ENCODE measurements around the gene ELF4. TPM values are rescaled to one million over a fixed set of nuclear protein-coding genes. Genes with fewer than 3 reads are reported as not detected.
A peak's percentile ranks its signal among the peaks of the same experiment; 100 is the strongest.

Gene ELF4
- total RNA-seq, 3 donors from 2014 or later (not counting 1 experiment from before 2014, with no cell fraction given), result 83.3 to 105 (median 98.7) TPM

DNA sequence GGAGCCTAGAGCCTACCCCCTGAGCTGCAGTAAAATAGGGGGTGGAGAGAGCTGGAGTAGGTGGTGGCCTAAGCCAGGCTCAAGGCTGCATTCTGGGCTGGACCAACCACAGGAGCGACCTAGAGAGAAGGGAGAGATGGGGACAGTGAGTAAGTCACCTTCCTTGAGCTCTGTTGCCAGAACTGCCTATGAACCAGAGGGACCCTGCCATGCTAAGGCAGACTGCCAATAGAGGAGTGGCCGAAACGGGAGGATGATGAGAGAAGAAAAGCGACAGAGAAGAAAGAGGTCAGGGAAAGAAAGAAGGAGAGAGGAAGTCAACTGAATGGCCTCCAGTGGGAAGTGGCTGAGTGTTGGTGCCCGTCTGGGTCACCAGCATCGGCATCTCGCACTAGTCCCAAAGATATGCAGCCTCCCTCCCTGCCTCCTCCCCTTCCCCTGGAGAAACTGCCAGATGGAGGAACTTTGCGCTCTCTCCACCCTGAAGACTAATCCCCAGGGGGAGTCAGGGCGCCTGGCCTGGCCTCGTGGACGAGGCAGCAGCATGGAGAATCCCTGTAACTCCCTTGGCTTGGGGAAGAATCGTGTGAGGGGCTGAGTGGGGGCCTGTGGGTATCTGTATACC lies 28.8 kb downstream of the ELF4 start:
- H3K4me1 Mint-ChIP-seq, result peaks cover 54 to 57% of the 10 kb centered on the region in 2 donors
- peak overlapping the region; percentile 71 for H3K4me3 Mint-ChIP-seq
- H3K27ac Mint-ChIP-seq, result peak overlapping the region; percentile 84 to 88
- H3K36me3 Mint-ChIP-seq, result no peaks in the 10 kb centered on the region
- peak overlapping the region; percentile 33 for H3K4me3 ChIP-seq (ENCODE audit: low read length)
- no peaks in the 10 kb centered on the region for H3K27me3 Mint-ChIP-seq (ENCODE audit: low read depth in 2 of 2)
- intact Hi-C loops (cut with micrococcal nuclease), result loop anchor here (1.0 to 5.0 kb wide), 2 partner anchors 39 to 91 kb away; partner anchors contain the start of gene RAB33A
- WGBS (ENCODE audit: insufficient coverage), result 57% methylated on average over 10 of the region's 12 CpGs
- H3K36me3 ChIP-seq (ENCODE audit: control insufficient read depth, insufficient read depth, low read length), result peaks cover 11% of the 10 kb centered on the region
- peak overlapping the region; percentile 89 for H3K27ac ChIP-seq (ENCODE audit: low read length)
- peaks cover 70% of the 10 kb centered on the region for H3K4me1 ChIP-seq (ENCODE audit: control insufficient read depth, insufficient read depth, low read length)
- H3K9me3 ChIP-seq (ENCODE audit: control insufficient read depth, insufficient read depth, low read length), result no peaks in the 10 kb centered on the region
- ATAC-seq (no peak), DNase-seq (no peak)
- H3K27me3 ChIP-seq (ENCODE audit: control insufficient read depth, insufficient read depth, low read length), result no peaks in the 10 kb centered on the region
- TF ChIP-seq, protein P1, sequence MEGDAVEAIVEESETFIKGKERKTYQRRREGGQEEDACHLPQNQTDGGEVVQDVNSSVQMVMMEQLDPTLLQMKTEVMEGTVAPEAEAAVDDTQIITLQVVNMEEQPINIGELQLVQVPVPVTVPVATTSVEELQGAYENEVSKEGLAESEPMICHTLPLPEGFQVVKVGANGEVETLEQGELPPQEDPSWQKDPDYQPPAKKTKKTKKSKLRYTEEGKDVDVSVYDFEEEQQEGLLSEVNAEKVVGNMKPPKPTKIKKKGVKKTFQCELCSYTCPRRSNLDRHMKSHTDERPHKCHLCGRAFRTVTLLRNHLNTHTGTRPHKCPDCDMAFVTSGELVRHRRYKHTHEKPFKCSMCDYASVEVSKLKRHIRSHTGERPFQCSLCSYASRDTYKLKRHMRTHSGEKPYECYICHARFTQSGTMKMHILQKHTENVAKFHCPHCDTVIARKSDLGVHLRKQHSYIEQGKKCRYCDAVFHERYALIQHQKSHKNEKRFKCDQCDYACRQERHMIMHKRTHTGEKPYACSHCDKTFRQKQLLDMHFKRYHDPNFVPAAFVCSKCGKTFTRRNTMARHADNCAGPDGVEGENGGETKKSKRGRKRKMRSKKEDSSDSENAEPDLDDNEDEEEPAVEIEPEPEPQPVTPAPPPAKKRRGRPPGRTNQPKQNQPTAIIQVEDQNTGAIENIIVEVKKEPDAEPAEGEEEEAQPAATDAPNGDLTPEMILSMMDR (IDR thresholded peaks at IDR 0.05), result no peak
- no peaks in the 10 kb centered on the region for H3K9me3 Mint-ChIP-seq

DNA sequence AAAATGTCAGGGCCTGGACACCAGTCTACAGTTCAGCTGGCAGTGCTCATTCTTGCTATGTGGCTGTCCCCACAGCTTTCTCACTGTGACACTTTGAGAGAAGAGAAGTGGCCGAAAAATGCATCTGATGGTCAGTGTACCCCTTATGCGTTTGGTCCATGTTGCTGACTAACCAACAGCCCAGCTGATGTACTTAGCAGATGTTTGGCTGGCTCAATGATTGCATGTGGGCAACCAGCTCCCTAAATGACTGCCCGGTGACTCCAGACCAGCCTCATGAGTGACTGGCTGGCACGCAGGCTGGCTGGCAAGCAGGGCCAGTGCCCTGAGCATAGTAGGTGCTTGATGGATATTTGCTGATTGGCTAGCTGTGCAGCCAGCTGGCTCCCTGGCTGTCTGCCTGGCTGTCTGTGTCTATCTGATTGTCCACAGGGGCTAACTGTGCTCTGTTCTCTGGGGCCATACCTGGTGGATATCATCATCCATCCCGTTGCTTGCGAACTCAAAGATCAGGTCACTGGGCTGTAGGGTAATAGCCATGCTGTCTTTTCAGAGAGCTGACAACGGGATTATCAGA lies 29.4 kb downstream of the ELF4 start:
- Mint-ChIP-seq H3K27ac (peak overlapping the region; percentile 84 to 88), H3K27me3 (ENCODE audit: low read depth in 2 of 2) (no peaks in the 10 kb centered on the region), H3K9me3 (no peaks in the 10 kb centered on the region), H3K4me1 (peaks cover 48 to 51% of the 10 kb centered on the region in 2 donors), H3K4me3 (peak overlapping the region; percentile 71), H3K36me3 (no peaks in the 10 kb centered on the region)
- H3K36me3 ChIP-seq (ENCODE audit: control insufficient read depth, insufficient read depth, low read length), result peaks cover 11% of the 10 kb centered on the region
- no peak for DNase-seq
- no peaks in the 10 kb centered on the region for H3K27me3 ChIP-seq (ENCODE audit: control insufficient read depth, insufficient read depth, low read length)
- intact Hi-C loops (cut with micrococcal nuclease), result loop anchor here (1.0 to 5.0 kb wide), 2 partner anchors 91 to 111 kb away; partner anchors contain the start of gene RAB33A
- no peak overlapping the region for H3K4me3 ChIP-seq (ENCODE audit: low read length)
- peaks cover 63% of the 10 kb centered on the region for H3K4me1 ChIP-seq (ENCODE audit: control insufficient read depth, insufficient read depth, low read length)
- no peak for ATAC-seq
- 89% methylated on average over 7 of the region's 7 CpGs for WGBS (ENCODE audit: insufficient coverage)
- H3K9me3 ChIP-seq (ENCODE audit: control insufficient read depth, insufficient read depth, low read length), result no peaks in the 10 kb centered on the region
- TF ChIP-seq, protein P1 (IDR thresholded peaks at IDR 0.05), result no peak
- H3K27ac ChIP-seq (ENCODE audit: low read length), result peak overlapping the region; percentile 89

DNA sequence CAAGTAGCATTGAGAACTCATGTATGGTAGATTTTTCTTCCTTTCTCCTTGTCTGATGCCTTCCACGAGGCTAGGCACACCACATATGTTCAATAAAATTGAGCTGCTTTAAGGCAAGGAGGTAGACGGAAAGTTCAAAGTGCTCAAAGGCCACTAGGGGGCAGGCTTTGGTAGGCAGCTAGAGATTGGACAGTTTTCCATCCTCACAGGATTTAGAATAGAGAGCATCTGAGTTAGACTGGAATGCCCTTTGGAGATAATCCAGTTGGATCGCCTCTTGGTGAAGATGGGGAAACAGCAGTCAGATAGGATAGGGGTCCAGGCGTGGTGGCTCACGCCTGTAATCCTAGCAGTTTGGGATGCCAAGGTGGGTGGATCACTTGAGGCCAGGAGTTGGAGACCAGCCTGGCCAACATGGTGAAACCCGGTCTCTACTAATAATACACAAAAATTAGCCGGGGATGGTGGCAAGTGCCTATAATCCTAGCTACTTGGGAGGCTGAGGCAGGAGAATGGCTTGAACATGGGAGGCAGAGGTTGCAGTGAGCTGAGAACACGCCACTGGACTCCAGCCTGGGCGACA lies 30.4 kb downstream of the ELF4 start:
- H3K27ac Mint-ChIP-seq, result peak overlapping the region; percentile 84 to 88
- H3K4me1 Mint-ChIP-seq, result peaks cover 39 to 43% of the 10 kb centered on the region in 2 donors
- no peaks in the 10 kb centered on the region for H3K9me3 Mint-ChIP-seq
- H3K4me1 ChIP-seq (ENCODE audit: control insufficient read depth, insufficient read depth, low read length), result peaks cover 54% of the 10 kb centered on the region
- DNase-seq (peak in 1 of 2 donors; percentile 83), ATAC-seq (no peak)
- H3K36me3 ChIP-seq (ENCODE audit: control insufficient read depth, insufficient read depth, low read length), result peaks cover 15% of the 10 kb centered on the region
- TF ChIP-seq, protein P1 (IDR thresholded peaks at IDR 0.05), result peak; percentile 58
- no peak overlapping the region for H3K4me3 ChIP-seq (ENCODE audit: low read length)
- peak overlapping the region; percentile 89 for H3K27ac ChIP-seq (ENCODE audit: low read length)
- no peaks in the 10 kb centered on the region for H3K36me3 Mint-ChIP-seq
- intact Hi-C loops (cut with micrococcal nuclease), result loop anchor here (1.0 to 5.0 kb wide), 2 partner anchors 92 to 112 kb away; partner anchors contain the start of gene RAB33A
- peak overlapping the region; percentile 78 for H3K4me3 Mint-ChIP-seq
- H3K27me3 Mint-ChIP-seq (ENCODE audit: low read depth in 2 of 2), result no peaks in the 10 kb centered on the region
- WGBS (ENCODE audit: insufficient coverage), result 71% methylated on average over 5 of the region's 9 CpGs
- H3K9me3 ChIP-seq (ENCODE audit: control insufficient read depth, insufficient read depth, low read length), result no peaks in the 10 kb centered on the region
- no peaks in the 10 kb centered on the region for H3K27me3 ChIP-seq (ENCODE audit: control insufficient read depth, insufficient read depth, low read length)

All from natural killer cell (primary cell).